HepG2 (cell line): ENCODE data around the gene SERPINB6. TPM values are rescaled to one million over a fixed set of nuclear protein-coding genes. Genes with fewer than 3 reads are reported as not detected.

ENCODE experiments used
- FOXK1 ChIP-seq: sonication (generic); formaldehyde crosslinking; IDR thresholded peaks from 2 replicates; pipeline ENCODE4 v1.4.0; 2020; ENCODE audit warnings: low read depth, missing genetic modification reagents, borderline replicate concordance
- GLI4 ChIP-seq: sonication (generic); formaldehyde crosslinking; IDR thresholded peaks from 2 replicates; pipeline ENCODE4 v1.5.1; 2020; ENCODE audit warnings: missing genetic modification reagents, mild to moderate bottlenecking, moderate library complexity, borderline replicate concordance
- KDM1A ChIP-seq: IDR thresholded peaks from 2 replicates; pipeline ENCODE4 v1.6.1; 2016; ENCODE audit warnings: missing compliant biosample characterization
- KDM4B ChIP-seq: sonication (generic); formaldehyde crosslinking; IDR thresholded peaks from 2 replicates; pipeline ENCODE4 v1.4.0; 2020; ENCODE audit warnings: missing genetic modification reagents
- MATR3 ChIP-seq: sonication (generic); formaldehyde crosslinking; IDR thresholded peaks from 2 replicates; pipeline ENCODE4 v1.4.0; 2020; ENCODE audit warnings: missing genetic modification reagents
- MTA1 ChIP-seq: sonication (generic); formaldehyde crosslinking; IDR thresholded peaks from 2 replicates; pipeline ENCODE4 v1.4.0; 2020; ENCODE audit warnings: missing genetic modification reagents, mild to moderate bottlenecking, borderline replicate concordance
- ZEB1 ChIP-seq: IDR thresholded peaks from 2 replicates; pipeline ENCODE4 v1.6.1; 2012; ENCODE audit warnings: mild to moderate bottlenecking, low read depth, inconsistent platforms; ENCODE audit not compliant: insufficient replicate concordance
- ZFP62 ChIP-seq: sonication (generic); formaldehyde crosslinking; IDR thresholded peaks from 2 replicates; pipeline ENCODE4 v1.4.0; 2020; ENCODE audit warnings: missing genetic modification reagents
- ZNF12 ChIP-seq: sonication (generic); formaldehyde crosslinking; IDR thresholded peaks from 2 replicates; pipeline ENCODE4 v1.5.0; 2020; ENCODE audit warnings: missing genetic modification reagents
- ZNF296 ChIP-seq: sonication (generic); formaldehyde crosslinking; conservative IDR thresholded peaks from 2 replicates; pipeline ENCODE4 v1.5.0; 2020; ENCODE audit warnings: mild to moderate bottlenecking, missing genetic modification reagents
- ZNF30 ChIP-seq: sonication (generic); formaldehyde crosslinking; IDR thresholded peaks from 2 replicates; pipeline ENCODE4 v1.5.0; 2020; ENCODE audit warnings: mild to moderate bottlenecking, missing genetic modification reagents
- ZNF382 ChIP-seq: sonication (generic); formaldehyde crosslinking; IDR thresholded peaks from 2 replicates; pipeline ENCODE4 v1.5.0; 2020; ENCODE audit warnings: missing genetic modification reagents, mild to moderate bottlenecking, borderline replicate concordance
- ZNF441 ChIP-seq: sonication (generic); formaldehyde crosslinking; IDR thresholded peaks from 2 replicates; pipeline ENCODE4 v1.7.0; 2021; ENCODE audit warnings: missing genetic modification reagents, borderline replicate concordance
- ZNF451 ChIP-seq: sonication (generic); formaldehyde crosslinking; IDR thresholded peaks from 2 replicates; pipeline ENCODE4 v1.5.0; 2020; ENCODE audit warnings: mild to moderate bottlenecking, missing genetic modification reagents
- ZNF646 ChIP-seq: sonication (generic); formaldehyde crosslinking; IDR thresholded peaks from 2 replicates; pipeline ENCODE4 v1.9.0; 2021; ENCODE audit warnings: mild to moderate bottlenecking, missing genetic modification reagents
- ZNF652 ChIP-seq: IDR thresholded peaks from 2 replicates; pipeline ENCODE4 v1.6.1; 2016; ENCODE audit warnings: low read depth, borderline replicate concordance
- ZXDC ChIP-seq: sonication (generic); formaldehyde crosslinking; IDR thresholded peaks from 2 replicates; pipeline ENCODE4 v1.5.0; 2020; ENCODE audit warnings: mild to moderate bottlenecking, missing genetic modification reagents
- polyA plus RNA-seq, 8 experiments: library from polyadenylated mRNA; depleted of rRNA in 3 of 8; stranded (reverse) in 7 of 8; unstranded in 1 of 8; fragments of >200 nt; fragmentation: Illumina TruSeq in 4 of 8; extraction: Trizol in 4 of 8; gene quantifications; 2 replicates each; pipeline versions ENCODE4 v1.2.1 to v1.2.3, GENCODE V29; 2011 to 2016; ENCODE audit warnings: low read depth in 4 of 8, missing spikeins in 1 of 8, mixed read lengths in 1 of 8; ENCODE audit not compliant: insufficient read depth in 1 of 8
- total RNA-seq, 5 experiments: library from RNA; depleted of rRNA; stranded (reverse); fragments of >200 nt; fragmentation: Illumina TruSeq; extraction: Trizol; gene quantifications; 2 replicates each; pipeline ENCODE4 v1.2.3, GENCODE V29; 2016; ENCODE audit warnings: low read depth in 1 of 5
- TF ChIP-seq, protein P1 (sequence below), 2 experiments: sonication (generic) in 1 of 2; formaldehyde crosslinking in 1 of 2; IDR thresholded peaks; 2 replicates each; pipeline versions ENCODE4 v1.4.0 to v1.6.1; 2018 to 2020; ENCODE audit warnings: missing genetic modification reagents in 2 of 2, borderline replicate concordance in 1 of 2, low read depth in 1 of 2, mild to moderate bottlenecking in 1 of 2, missing biosample characterization in 1 of 2

The SERPINB6 gene
- total and polyA plus RNA-seq, 2 of the 13 experiments (the other 11 are each of a cell fraction or from before 2014, with no cell fraction given) = 38.2 to 61.3 TPM

DNA sequence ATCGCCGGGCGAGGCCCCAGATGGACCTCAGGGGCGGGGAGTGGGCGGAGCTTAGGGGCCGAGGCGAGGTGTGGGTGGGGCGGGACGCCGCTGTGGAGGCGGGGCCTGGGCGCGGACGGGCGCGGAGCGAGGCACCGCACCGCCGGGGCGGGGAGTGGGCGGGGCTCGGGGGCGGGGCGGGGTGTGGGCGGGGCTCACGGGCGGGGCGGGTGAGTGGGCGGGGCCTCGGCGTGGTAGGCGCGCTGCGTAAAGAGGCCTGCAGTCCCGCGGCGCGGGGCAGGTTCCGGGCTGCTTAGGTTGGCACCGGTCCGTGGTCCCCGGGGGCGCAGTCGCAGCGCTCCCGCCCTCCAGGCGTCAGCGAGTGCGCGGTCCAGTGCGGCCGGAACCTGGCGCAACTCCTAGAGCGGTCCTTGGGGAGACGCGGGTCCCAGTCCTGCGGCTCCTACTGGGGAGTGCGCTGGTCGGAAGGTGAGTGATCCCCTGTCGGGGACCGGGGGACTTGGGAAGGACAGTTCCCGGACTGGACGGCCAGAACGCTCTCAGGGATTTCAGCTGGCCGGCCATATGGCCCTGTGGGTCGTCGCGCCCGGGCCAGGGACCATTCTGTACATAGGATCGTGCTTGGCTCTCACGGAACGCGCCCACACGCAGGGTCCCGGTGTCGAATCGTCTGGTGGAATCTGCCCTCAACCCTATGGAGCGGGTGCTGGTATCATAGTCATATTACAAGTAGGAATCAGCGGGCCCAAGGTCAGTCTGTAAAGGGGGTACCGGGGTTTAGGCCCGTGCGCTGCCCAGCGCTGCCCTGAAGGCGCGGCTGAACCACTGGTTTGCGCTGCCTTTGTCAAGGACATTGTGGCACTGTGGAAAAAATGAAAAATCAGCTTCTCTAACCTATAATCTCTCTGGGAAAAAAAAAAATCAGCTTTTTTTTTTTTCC lies 28.5 kb upstream of the SERPINB6 start, which contains the start of gene NQO2 (continued):
- TF ChIP-seq KDM4B (CRISPR knock-in tag) (no peak), ZNF30 (CRISPR knock-in tag) (peak; percentile 78; the same call in 1 of the 2 replicates), ZNF382 (CRISPR knock-in tag) (no peak), GLI4 (no peak), ZNF646 (CRISPR knock-in tag) (no peak), ZNF441 (CRISPR knock-in tag) (peak; percentile 69; the same call in 1 of the 2 replicates), ZNF296 (CRISPR knock-in tag) (no peak), MATR3 (CRISPR knock-in tag) (no peak), ZEB1 (no peak), FOXK1 (CRISPR knock-in tag) (peak; percentile 46; the same call in 1 of the 2 replicates), ZNF12 (CRISPR knock-in tag) (peak; percentile 29; the same call in 1 of the 2 replicates), ZFP62 (CRISPR knock-in tag) (no peak), ZNF451 (CRISPR knock-in tag) (peak; percentile 27; the same call in 1 of the 2 replicates), ZXDC (CRISPR knock-in tag) (no peak), ZNF652 (no peak), KDM1A (CRISPR knock-in tag) (no peak), MTA1 (CRISPR knock-in tag) (peak; percentile 30; the same call in 1 of the 2 replicates)
- TF ChIP-seq, protein P1, sequence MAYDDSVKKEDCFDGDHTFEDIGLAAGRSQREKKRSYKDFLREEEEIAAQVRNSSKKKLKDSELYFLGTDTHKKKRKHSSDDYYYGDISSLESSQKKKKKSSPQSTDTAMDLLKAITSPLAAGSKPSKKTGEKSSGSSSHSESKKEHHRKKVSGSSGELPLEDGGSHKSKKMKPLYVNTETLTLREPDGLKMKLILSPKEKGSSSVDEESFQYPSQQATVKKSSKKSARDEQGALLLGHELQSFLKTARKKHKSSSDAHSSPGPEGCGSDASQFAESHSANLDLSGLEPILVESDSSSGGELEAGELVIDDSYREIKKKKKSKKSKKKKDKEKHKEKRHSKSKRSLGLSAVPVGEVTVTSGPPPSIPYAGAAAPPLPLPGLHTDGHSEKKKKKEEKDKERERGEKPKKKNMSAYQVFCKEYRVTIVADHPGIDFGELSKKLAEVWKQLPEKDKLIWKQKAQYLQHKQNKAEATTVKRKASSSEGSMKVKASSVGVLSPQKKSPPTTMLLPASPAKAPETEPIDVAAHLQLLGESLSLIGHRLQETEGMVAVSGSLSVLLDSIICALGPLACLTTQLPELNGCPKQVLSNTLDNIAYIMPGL (CRISPR knock-in tag; IDR thresholded peaks at IDR 0.05; ENCODE audit: borderline replicate concordance in 1 of 2, low read depth in 1 of 2) = peak; percentile 69 to 79; a peak in 3 of 4 replicates
